Measurements from ENCODE around the gene SELENOK. TPM values are rescaled to one million over a fixed set of nuclear protein-coding genes. Genes with fewer than 3 reads are reported as not detected.

The SELENOK gene
- polyA plus RNA-seq, 1 donor from 2014 or later = 136 TPM

DNA sequence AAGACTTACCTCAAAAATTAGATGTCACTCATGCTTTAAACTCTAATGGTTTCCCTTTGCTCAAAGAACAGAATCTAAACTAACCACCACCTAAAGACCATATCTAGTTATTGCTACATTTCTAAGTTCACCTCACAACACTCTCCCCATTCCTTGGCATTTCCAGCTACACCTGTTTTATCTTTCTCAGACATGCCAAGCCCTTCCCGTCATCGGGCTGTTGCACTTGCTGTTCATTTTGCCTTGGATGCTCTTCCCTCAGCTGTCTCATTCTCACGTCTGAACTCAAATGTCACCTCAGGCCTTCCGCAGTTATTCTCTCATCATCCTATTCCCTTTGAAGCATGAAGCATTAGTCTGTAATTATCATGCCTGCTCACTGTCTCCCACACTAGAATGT lies 8.7 kb downstream of the SELENOK start:
- Histone ChIP-seq H3K27me3 (ENCODE audit: insufficient read depth, low read depth, low read length) (no peaks in the 10 kb centered on the region), H3K27ac (ENCODE audit: low read length) (no peak overlapping the region), H3K9me2 (ENCODE audit: insufficient read depth, low read length) (no peaks in the 10 kb centered on the region), H3K9me3 (ENCODE audit: low read length) (no peaks in the 10 kb centered on the region), H3K4me2 (ENCODE audit: low read length) (no peak overlapping the region), H3K9ac (ENCODE audit: low read length) (no peak overlapping the region), H3F3A (ENCODE audit: insufficient read depth, low read length, poor library complexity, severe bottlenecking) (no peaks in the 10 kb centered on the region), H4K20me1 (ENCODE audit: insufficient read depth) (no peaks in the 10 kb centered on the region), H2AFZ (ENCODE audit: low read depth, low read length) (no peak overlapping the region), H3K79me2 (replicated peaks; ENCODE audit: insufficient read depth, low read length) (peaks cover 22% of the 10 kb centered on the region), H3K4me3 (ENCODE audit: low read length) (no peak overlapping the region), H3K36me3 (ENCODE audit: insufficient read depth, low read length) (peaks cover 10% of the 10 kb centered on the region)
- TF ChIP-seq EP300 (conservative IDR thresholded peaks at IDR 0.05; ENCODE audit: poor library complexity, severe bottlenecking) (no peak), TAF1 (IDR thresholded peaks at IDR 0.05; ENCODE audit: low read depth) (no peak)

DNA sequence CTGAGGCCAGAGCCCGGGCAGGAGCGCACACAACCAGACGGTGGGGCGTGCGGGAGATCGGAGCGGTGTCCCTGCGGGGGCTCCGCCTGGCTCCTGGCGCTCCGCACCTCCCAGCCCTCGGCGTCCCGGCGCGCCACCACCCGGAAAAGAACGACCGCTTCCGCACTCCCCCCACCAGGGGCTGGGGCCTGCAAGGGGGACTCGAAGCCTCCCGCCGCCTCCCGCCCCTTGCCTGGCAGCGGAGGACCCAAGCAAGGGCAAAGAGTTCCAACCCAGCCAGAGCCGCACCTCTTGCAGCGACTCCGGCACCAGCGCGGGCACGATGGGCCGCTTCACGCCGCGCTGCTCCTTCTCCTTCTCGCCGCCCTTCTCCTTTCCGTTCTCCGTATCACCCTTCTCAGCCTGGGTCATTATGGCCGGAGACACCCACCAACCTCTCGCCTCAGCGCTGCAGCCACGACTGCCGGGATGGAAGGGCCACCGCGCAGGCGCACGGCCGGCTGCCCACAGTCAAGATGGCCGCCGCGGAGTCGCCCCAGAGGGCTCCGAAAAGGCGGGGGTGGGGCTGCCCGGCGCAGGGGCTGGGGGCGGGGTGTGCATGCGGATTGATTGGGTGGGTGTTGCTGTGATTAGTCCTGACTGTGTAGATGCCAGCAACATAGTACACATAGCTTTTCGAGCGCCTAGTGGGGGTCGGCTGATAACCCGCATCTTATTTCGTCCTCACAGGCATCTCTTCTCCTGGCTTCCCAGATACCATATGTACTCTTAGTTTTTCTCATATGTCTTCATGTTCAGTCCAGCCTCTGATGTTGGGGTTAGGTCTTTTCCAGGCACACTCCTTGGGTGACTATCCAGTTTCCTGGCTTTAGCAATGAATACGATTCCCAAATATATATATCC lies 9.7 kb downstream of the SELENOK start, which contains the start of gene ACTR8:
Gene ACTR8, minus strand, starts transcription at position 462 of the 903 bp plus-strand sequence. Its CDS starts 51 bp downstream, at position 411.
- Histone ChIP-seq H3K9ac (ENCODE audit: low read length) (peak within 1 kb of the TSS; percentile 88), H3K9me3 (ENCODE audit: low read length) (no peaks in the 10 kb centered on the region), H3F3A (ENCODE audit: insufficient read depth, low read length, poor library complexity, severe bottlenecking) (no peaks in the 10 kb centered on the region), H3K36me3 (ENCODE audit: insufficient read depth, low read length) (peaks cover 10% of the 10 kb centered on the region), H3K4me2 (ENCODE audit: low read length) (peak within 1 kb of the TSS; percentile 91), H3K27ac (ENCODE audit: low read length) (peak within 1 kb of the TSS; percentile 87), H3K9me2 (ENCODE audit: insufficient read depth, low read length) (no peaks in the 10 kb centered on the region), H3K79me2 (replicated peaks; ENCODE audit: insufficient read depth, low read length) (peaks cover 14% of the 10 kb centered on the region), H4K20me1 (ENCODE audit: insufficient read depth) (no peaks in the 10 kb centered on the region), H2AFZ (ENCODE audit: low read depth, low read length) (peak within 1 kb of the TSS; percentile 73), H3K4me3 (ENCODE audit: low read length) (peak within 1 kb of the TSS; percentile 76), H3K27me3 (ENCODE audit: insufficient read depth, low read depth, low read length) (no peaks in the 10 kb centered on the region)
- TF ChIP-seq MXI1 (conservative IDR thresholded peaks at IDR 0.05; ENCODE audit: poor library complexity, severe bottlenecking) (peak; percentile 79), TAF1 (IDR thresholded peaks at IDR 0.05; ENCODE audit: low read depth) (peak; percentile 94), POLR2AphosphoS5 (IDR thresholded peaks at IDR 0.05) (peak; percentile 96), EZH2 (IDR thresholded peaks at IDR 0.05; ENCODE audit: borderline replicate concordance, insufficient read depth, low read length, poor library complexity, severe bottlenecking) (no peak), SMC3 (conservative IDR thresholded peaks at IDR 0.05; ENCODE audit: poor library complexity) (peak; percentile 74), EP300 (conservative IDR thresholded peaks at IDR 0.05; ENCODE audit: poor library complexity, severe bottlenecking) (peak; percentile 25), RAD21 (conservative IDR thresholded peaks at IDR 0.05) (peak; percentile 58)
- TF ChIP-seq, protein P1, sequence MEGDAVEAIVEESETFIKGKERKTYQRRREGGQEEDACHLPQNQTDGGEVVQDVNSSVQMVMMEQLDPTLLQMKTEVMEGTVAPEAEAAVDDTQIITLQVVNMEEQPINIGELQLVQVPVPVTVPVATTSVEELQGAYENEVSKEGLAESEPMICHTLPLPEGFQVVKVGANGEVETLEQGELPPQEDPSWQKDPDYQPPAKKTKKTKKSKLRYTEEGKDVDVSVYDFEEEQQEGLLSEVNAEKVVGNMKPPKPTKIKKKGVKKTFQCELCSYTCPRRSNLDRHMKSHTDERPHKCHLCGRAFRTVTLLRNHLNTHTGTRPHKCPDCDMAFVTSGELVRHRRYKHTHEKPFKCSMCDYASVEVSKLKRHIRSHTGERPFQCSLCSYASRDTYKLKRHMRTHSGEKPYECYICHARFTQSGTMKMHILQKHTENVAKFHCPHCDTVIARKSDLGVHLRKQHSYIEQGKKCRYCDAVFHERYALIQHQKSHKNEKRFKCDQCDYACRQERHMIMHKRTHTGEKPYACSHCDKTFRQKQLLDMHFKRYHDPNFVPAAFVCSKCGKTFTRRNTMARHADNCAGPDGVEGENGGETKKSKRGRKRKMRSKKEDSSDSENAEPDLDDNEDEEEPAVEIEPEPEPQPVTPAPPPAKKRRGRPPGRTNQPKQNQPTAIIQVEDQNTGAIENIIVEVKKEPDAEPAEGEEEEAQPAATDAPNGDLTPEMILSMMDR (IDR thresholded peaks at IDR 0.05; ENCODE audit: poor library complexity, severe bottlenecking) = peak; percentile 68
- TF ChIP-seq, protein P2, sequence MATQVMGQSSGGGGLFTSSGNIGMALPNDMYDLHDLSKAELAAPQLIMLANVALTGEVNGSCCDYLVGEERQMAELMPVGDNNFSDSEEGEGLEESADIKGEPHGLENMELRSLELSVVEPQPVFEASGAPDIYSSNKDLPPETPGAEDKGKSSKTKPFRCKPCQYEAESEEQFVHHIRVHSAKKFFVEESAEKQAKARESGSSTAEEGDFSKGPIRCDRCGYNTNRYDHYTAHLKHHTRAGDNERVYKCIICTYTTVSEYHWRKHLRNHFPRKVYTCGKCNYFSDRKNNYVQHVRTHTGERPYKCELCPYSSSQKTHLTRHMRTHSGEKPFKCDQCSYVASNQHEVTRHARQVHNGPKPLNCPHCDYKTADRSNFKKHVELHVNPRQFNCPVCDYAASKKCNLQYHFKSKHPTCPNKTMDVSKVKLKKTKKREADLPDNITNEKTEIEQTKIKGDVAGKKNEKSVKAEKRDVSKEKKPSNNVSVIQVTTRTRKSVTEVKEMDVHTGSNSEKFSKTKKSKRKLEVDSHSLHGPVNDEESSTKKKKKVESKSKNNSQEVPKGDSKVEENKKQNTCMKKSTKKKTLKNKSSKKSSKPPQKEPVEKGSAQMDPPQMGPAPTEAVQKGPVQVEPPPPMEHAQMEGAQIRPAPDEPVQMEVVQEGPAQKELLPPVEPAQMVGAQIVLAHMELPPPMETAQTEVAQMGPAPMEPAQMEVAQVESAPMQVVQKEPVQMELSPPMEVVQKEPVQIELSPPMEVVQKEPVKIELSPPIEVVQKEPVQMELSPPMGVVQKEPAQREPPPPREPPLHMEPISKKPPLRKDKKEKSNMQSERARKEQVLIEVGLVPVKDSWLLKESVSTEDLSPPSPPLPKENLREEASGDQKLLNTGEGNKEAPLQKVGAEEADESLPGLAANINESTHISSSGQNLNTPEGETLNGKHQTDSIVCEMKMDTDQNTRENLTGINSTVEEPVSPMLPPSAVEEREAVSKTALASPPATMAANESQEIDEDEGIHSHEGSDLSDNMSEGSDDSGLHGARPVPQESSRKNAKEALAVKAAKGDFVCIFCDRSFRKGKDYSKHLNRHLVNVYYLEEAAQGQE (IDR thresholded peaks at IDR 0.05; ENCODE audit: borderline replicate concordance) = peak; percentile 93
